Stimulated activated CD4-positive, alpha-beta T cell treated with anti-CD3 and anti-CD28 coated beads, Interleukin-4, amount 100 ng/mL, for 48 hours (primary cell): ENCODE measurements around the gene HOXD12.

Experiments used
- DNase-seq, 2 donors: peaks; one replicate each; pipeline ENCODE4 v3.0.0-alpha.2; 2020; ENCODE audit warnings: low read depth in 2 of 2

HOXD12 gene, protein sequence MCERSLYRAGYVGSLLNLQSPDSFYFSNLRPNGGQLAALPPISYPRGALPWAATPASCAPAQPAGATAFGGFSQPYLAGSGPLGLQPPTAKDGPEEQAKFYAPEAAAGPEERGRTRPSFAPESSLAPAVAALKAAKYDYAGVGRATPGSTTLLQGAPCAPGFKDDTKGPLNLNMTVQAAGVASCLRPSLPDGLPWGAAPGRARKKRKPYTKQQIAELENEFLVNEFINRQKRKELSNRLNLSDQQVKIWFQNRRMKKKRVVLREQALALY

DNA sequence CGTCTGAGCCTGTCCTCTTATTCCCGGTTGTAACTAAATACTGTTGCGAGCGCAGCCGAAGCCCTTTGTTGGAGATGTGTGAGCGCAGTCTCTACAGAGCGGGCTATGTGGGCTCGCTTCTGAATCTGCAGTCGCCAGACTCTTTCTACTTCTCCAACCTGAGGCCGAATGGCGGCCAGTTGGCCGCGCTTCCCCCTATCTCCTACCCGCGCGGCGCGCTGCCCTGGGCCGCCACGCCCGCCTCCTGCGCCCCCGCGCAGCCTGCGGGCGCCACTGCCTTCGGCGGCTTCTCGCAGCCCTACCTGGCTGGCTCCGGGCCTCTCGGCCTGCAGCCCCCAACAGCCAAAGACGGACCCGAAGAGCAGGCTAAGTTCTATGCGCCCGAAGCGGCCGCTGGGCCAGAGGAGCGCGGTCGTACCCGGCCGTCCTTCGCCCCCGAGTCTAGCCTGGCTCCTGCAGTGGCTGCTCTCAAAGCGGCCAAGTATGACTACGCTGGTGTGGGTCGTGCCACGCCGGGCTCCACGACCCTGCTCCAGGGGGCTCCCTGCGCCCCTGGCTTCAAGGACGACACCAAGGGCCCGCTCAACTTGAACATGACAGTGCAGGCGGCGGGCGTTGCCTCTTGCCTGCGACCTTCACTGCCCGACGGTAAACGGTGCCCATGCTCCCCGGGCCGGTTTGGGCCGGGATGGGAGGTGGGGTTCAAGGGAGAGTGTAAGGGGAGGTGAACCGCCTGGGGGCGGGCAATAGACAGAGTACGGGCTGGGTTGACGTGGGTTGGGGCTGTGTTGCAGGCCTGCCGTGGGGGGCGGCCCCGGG is at the start of gene HOXD12:
HOXD12 (plus strand) TSS at position 68 of the 819 bp plus-strand sequence; CDS start at position 75, 7 bp downstream.
- no peak for DNase-seq

DNA sequence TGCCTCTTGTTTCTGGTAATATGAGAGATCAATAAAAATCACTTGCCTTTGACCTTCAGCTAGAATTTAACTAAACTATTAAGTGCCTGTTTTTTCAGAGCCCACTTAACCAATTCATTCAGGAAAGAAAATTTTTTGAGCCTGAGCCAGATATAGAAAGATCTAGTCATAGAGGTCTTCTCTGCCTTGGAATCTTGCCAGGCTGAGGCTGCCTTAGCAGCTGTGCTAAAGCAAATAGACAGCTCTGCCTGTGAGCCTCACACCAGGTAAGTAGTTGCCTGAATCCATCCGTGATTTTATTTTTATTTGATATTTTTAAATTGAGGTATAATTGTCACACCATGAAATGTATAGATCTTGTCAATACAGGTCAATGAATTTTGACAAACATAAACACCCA is 43.2 kb upstream of the HOXD12 start:
- DNase-seq: no peak

DNA sequence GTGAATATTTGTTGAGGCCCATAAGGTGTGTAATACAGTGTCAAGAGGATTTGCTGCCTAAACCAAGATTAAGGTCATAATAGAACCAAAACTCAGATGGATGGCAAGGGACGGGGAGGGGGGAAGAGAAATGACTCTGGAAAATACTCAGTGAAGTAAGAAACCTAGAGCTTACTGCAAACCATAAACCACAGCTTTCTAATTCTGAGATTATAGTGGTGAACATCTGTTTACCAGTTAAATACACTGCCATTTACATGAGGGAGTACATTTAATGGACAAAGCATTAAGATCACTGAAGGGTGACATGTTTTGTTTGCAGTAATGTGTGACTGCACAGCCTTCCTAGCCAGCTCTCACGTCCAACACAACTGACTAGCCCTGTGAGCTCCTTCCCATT is 35.6 kb upstream of the HOXD12 start:
- no peak for DNase-seq

DNA sequence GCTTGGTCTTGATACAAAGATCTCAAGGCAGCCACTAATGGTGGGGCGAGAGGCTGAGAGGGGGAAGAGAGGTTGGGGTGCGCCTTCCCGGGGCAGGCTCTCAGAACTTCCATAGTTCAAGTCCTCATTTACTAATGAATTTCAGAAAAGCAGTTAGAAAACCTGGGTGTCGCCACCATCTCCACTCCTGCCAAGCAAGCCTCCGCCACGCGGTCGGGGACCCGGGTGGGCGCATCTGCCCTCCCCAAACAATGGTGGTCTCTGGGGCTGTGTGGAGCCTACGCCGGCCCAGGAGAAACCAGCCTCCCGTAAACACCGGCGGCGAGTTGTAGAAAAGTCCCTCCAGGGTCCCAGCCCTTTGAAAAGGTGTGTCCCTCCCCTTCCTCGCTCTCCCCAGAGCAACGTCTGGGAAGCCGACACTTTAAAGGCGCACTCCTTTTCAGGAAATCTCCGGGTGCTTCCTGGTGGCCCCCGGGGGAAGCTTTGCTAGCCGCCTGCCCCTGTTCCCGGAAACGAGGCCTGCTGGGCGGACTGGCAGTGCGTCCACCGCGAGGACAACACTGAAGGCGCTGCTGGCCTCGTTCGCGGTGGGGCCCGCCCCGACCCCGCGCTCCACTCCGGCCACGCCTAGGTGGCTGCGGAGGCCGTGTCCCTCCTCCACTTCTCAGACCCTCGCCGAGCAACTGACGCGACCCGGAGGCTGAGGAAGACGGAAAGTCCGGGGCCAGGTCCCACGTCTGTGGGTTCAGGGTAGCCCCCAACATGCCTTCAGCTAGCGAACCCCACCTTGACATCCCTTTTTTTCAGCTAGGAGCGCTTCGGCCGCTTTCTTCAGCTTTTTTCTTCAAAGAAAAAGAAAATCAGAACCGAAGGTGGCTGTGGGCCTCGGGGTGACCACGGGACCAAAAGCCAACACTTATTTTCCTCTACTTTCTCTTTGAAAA is 32.7 kb upstream of the HOXD12 start:
- no peak for DNase-seq

DNA sequence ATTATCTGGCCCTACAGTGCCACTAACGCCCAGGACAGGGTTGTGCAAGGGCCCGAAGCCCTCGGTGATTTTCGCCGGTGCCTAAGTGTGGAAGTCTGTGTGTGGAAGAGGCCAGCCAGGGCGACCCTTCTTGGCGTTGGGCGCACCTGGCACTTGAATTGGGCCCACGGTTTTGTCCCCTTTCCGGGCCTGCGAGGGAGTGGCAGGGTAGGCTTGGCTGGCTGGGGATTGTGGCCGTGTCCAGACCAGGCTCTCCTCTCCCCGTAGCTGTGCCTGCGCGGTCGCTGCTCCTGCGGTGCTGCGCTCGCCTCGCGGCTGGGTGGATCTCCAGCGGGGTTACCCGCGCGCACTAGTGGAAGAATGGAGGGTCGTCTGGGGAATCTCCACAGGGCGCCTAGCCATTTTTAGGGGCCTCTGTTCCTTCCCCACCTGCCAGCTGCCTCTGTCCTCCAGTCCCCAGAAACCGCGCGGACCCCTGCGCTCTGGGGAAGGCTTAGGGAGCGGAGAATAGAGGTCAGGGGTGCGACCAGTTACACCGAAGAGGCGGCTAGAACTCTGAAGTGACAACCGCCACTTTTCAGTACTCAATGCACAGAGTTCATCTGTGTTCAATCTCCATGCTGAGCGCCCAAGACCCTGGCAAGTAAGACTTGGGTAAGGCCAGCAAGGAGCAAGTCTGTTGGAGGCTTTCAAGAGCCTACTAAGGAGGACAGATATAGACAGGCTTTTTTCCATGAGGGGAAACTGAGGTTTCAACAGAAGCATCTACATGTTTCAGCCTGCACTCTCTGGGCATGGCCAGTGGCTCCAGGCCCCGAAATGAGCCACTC is 31.8 kb upstream of the HOXD12 start:
- no peak for DNase-seq

DNA sequence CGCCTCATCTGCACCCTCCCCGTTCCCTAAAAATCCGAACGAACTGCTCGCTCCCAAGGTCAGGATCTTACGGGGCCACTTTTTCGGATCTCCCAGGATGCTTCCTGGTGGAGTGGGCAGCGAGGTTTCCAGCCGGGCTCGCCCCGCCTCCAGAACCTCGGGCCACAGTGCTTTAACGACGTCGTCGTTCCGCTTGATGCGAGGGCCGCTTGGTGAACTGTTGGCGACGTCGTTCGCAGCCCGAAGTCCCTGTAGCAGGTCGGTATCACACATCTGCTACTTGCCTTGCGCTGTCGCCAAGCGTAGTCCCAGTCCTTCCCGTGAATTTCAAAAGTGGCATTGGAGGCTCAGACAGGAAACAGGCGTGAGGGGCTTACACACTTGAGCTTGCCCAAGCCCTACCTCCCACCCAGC is 31.2 kb upstream of the HOXD12 start:
- DNase-seq: no peak

DNA sequence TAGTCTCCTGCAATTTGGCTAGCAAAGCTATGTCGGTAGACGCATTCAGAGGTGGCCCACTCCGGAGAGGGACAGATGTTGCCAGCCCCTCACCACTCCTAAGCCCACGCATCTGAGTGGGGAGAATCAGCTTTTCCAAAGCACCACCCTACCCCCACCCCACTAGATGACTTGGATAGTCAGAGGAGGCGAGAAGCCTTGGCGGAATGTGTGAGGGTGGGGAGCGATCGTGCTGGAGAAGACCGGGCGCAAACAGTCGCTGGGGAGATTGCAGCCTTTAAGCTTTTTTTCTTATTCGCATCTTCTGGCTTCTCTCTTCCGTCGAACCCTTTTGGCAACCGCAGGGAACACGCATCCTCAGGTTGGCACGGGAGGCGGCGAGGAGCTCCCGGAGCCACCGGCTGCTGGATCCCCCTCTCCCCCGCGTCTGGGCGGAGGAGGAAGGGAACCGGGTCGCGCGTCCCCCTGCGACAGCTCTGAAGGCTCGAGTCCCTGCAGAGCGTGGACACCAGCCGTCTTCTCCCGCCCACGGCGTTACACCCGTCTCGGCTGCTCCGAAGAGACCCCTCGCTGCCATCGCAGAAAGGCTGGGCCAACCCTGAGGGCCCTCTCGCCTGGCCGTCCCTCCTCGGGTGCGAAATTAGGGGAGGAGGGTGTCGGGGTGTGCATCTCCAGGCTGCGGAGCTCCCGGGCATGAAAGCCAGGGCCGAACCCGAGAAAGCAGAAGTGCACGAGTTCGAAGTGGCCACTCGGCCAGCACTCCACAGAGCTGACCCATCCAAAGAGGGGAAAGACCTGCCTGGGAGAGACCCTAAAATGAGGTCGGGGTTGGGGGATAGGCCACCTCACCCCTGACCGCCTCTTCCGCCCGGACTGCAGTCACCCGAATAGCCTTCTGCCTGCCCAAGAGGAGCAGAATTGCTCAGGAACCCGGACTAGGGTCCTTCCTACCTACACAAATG is 28.0 kb upstream of the HOXD12 start:
- DNase-seq: no peak

DNA sequence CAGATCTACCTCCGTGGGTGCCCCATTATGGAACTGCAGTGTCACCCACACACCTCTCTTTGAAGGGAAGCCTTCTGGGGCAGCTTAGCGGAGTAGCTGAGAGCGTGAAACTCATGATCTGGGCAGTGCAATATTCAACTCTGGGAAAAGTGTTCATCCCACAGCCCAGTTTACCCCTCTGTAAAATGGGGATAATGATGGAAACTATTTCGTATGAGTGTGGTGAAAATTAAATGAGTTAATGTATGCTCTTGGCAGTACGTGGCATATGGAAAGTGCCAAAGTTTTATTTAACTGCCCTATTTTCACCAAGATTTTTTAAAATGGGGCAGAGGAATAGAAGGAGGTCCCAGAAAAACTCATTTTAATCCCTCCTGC is 27.3 kb upstream of the HOXD12 start:
- DNase-seq: no peak

DNA sequence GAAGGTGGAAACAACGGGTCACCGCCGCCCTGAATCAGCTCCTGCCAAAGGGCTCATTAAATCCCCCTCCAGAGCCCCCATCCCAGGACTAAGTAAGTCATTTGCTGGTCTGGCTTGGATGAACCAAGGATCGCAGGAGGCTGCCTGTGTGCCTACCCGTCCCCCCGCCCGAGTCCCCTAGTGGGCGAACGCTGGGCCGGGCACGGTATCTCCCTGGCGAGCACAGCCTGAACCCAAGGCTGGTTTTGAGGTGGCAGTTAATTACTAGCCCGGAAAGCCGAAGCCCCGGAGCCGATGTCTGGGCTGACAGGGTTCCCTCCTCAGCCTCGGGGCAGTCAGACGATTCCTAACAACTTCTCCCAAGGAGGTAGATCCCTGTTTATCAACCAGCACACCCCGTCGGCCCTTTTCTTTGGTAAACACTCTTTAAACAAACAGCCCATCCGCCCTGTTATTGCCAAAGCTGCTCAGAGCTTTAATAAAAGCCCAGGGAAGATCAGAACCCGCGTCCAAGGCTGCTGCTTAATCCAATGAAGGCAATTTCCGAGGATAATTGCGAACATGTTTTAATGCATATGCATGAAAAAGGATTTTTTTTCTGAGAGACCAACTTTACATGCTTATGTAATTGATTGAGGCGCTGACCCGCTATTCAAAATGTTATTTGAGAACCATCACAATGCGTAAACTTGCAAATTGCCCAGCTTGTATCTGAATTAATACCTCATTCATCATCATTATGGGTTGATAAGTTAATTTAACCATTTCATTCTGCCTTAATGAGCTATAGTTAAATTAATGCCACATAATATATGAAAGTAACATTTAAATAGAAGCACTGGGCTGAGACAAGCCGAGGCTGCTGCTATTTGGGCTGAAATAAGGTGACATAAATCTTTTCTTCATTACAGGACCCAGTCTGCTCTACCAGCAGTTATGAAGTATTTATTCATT is 26.4 kb upstream of the HOXD12 start:
- DNase-seq: no peak

DNA sequence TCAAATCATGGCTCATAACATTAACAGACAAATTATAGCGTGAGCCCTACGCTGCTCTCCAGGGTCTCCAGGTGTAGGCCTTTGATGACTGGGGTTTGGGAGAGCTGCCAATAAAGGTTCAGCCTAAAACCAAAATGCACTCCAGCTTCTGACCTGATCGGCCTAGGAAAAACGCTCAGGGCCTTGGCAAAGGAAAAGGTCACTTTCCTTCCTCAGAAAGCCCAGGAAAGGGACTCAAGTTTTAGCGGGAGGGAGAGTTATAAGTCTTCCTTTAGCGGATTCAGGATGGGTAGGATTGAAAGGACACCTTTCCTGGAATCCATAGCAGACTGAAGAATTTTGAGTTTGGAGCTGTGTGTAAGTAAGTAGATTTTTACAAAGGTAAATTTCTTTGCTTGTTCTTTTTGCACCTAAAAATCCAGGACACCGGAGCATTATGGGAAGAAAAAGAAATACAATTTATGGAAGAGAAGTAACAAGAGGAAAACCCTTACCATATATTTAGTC is 24.6 kb upstream of the HOXD12 start:
- no peak for DNase-seq

DNA sequence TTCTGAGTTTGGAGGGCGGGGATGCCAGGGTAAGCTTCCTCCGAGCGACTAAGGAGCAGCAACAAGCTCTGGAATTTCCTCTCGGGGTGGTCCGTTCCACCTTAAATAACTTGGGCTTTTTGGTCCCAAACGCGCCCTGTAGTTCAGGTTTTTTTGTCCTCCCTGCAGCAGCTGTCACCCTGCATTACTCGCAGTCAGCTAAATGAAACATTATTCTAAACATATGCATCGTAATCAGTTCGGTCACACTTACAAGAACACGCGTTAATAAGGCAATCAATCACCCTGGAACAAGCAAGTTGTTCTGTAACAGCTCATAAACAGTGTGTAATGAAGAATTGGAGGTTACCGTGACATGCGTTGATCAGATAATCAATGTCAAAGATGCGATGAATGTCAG is 24.1 kb upstream of the HOXD12 start:
- DNase-seq: no peak

DNA sequence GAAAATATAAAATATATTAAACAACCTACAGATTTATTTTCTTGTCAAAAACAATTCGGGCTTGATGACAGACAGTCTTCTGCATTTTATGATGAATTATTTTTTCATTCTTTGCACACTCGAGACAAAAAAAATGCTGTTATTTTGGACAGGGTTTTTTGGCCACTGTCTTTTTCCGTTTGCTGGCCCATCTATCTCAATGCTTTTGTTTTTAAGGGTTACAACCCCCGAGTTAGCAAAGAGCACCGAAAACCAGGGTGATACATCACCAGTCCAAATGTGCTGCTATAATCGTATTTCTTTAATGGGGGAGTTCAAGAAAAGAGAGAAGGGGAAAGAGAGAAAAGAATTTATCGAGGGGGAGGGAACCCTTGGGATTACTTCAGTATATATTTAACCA is 23.5 kb upstream of the HOXD12 start:
- DNase-seq: no peak

DNA sequence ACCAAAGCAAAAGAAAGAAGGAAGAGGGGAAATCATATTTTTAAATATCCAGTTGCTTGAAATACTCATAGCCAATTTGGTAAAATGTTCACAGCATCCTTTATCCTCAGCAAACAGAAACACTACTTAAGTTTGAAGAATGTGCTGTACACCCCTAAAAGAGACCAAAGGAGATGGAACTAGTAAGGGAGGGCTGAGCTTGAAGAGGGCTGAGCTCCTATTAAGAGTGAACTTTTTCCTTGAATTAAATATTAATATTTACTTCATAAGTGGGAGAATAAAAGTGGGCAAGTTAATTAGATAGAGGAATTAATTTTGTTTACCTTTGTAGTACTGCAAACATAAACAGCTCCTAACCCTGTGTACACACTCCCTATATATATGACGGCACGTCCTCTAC is 22.8 kb upstream of the HOXD12 start:
- no peak for DNase-seq

DNA sequence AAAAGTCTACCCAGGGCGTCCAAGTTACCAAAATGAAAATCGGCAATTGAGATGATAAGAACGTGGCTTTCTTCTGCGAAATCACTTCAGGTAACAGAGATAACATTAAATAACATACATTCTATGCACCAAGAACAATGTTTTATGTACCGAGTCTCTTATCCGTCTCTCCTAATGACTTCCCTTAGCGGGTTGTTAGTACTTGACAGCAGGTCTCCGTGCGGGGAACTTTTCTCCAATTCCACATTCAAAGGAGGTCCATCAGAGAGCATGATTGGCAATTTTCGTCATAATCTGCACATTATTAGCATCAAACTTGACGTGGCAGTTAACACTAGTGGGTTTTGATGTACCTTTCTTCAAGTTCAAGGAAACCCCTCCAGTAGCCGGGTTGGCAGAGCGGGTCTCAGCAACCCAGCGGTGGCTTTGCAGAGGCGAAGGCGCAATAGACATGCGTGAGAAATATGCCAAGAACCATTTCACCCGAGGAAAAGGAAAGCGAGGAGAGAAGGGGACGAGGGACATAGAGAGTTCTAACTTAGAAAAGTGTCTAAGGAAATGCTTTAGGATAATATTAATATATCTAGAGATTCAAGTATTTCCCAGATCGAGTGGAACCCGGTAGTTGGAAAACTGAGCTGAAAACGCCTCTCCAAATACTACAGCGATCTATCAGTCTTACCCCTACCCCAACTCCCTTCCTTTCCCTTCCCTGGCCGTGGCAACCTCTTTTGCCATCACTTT is 20.9 kb upstream of the HOXD12 start:
- DNase-seq: no peak

DNA sequence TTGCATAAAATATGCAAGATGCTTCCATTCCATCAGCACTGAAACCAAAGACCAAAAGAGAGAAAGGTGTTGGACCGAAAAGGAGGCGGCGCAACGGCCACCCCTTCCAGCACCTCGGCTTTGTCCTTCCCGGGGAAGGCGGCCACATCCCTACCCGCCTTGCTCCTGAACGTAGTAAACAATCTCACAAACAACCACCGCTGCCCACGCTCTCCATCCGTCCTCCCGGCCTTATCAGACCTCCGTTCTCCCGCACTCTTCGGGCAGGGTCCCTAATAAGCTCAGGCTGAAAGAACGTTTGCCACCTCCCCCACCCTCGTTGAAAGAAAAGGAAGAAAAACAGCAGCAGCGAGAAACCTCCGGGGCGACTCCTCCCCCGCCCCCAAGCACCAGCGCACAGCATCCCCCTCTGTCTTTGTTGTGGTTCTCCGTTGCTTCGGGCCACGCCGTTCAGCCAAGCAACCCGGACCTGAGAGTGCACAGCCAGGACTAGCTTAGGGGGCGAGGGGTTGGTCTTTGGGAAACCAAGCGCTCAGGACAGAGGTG is 20.2 kb upstream of the HOXD12 start:
- DNase-seq: no peak

DNA sequence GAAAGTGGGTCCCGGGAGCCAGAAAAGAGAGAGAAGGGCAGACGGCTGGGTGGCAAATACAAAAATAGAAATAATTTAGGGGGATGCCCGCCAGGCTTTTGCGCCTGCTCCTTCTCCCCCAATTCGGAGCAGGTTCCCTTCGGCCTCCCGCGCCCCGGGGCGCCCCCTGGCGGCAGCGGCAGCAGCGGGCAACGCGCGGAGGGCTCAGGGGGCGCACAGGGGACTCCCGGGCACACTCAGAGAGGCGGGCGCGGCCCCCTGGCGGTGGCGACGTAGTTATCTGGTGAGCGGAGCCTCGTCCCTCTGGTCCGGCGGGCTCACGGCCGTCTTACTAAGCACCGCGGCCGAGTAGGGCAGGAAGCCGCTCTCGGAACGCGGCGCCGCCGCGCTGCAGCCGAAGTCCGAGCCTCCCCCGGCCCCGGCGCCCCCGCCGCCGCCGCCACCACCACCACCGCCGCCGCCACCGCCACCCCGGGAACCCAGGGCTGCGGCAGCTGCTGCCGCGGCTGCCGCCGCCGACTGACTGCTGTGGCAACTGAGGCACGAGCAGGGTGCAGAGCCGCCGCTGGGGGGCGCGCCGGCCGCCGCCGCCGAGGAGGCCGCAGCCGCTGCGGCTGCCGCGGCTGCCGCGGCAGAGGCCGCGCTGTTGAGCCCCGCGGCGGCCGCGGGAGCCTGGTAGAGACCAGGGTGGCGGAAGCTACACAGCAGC is 19.6 kb upstream of the HOXD12 start:
- no peak for DNase-seq
